Measurements from ENCODE around the gene KIFC1. TPM values are rescaled to one million over a fixed set of nuclear protein-coding genes. Genes with fewer than 3 reads are reported as not detected.
A peak's percentile ranks its signal among the peaks of the same experiment; 100 is the strongest.

Gene KIFC1
- total and polyA plus RNA-seq, 9 of the 15 experiments (the other 6 are each of a cell fraction or from before 2014, with no cell fraction given): 1.3 to 95.2 (median 76.9) TPM

GRCh38 chr6:33405386-33405940 is 13.8 kb downstream of the KIFC1 start (continued):
- 0 out of 2 replicates have a peak, but pooled peaks have one; percentile 21 for TF ChIP-seq TFAP4 (CRISPR knock-in tag; IDR thresholded peaks at IDR 0.05; ENCODE audit: borderline replicate concordance)

- H2AFZ ChIP-seq (ENCODE audit: low read depth, low read length): no peak overlapping the region
- peaks cover 3% of the 10 kb centered on the region for H3K79me2 ChIP-seq (ENCODE audit: control insufficient read depth, insufficient read depth, low read length)
- H3K4me1 ChIP-seq (replicated peaks in 1 of 2; ENCODE audit: control insufficient read depth in 2 of 2, insufficient read depth in 2 of 2, low read length in 2 of 2): peaks cover 9 to 12% of the 10 kb centered on the region in 2 experiments; a peak in 4 of 5 replicates
- FAIRE-seq: no peak
- no peak for ATAC-seq
- no peaks in the 10 kb centered on the region for H3K9me3 ChIP-seq (replicated peaks; ENCODE audit: control insufficient read depth, insufficient read depth, low read depth, low read length)
- H3K27ac ChIP-seq (ENCODE audit: extremely low read depth, low read depth, low read length): no peak overlapping the region
- no TSS peak for BruUV-seq (replicated peaks)
- H3K4me3 ChIP-seq: no peak overlapping the region
- CTCF ChIA-PET (ENCODE audit: low intra/inter-chr PET ratio): interaction anchor here (2.7 kb wide), 1 partner anchor 127 kb away, joined by 64 read pairs; the partner anchor contains the start of gene B3GALT4
- intact Hi-C loops (cut with micrococcal nuclease): no loop called here
- DNase-seq (ENCODE audit: extremely low read depth in 1 of 4, low spot score in 3 of 4): no peak
- in situ Hi-C loops (cut with MboI): loop anchor here (10.0 kb wide), 1 partner anchor 131 kb away; the partner anchor contains the start of genes B3GALT4, RPS18 and VPS52
- H3K27me3 ChIP-seq (ENCODE audit: control insufficient read depth in 2 of 2, insufficient read depth in 2 of 2, low read length in 2 of 2): no peaks in the 10 kb centered on the region
- peaks cover 81% of the 10 kb centered on the region for H3K36me3 ChIP-seq (ENCODE audit: control insufficient read depth, insufficient read depth, low read length)
- H4K20me1 ChIP-seq (replicated peaks; ENCODE audit: control insufficient read depth, insufficient read depth, low read length): peaks cover 2% of the 10 kb centered on the region; the same call in 1 of the 2 replicates
- H3K4me2 ChIP-seq (ENCODE audit: insufficient read depth, low read length): no peak overlapping the region
- peak overlapping the region in 1 of 2 experiments; percentile 39; a peak in 2 of 4 replicates for H3K9ac ChIP-seq (ENCODE audit: insufficient read depth in 1 of 2, low read depth in 2 of 2, low read length in 2 of 2)
- POLR2A ChIA-PET: interaction anchor here (0.5 to 2.0 kb wide), 4 partner anchors 10 to 134 kb away, joined by 3 to 8 read pairs (median 6); partner anchors contain the start of genes RGL2, RPS18 and VPS52
- H3K9me1 ChIP-seq (ENCODE audit: control insufficient read depth, insufficient read depth, low read length): no peaks in the 10 kb centered on the region
- WGBS (ENCODE audit: insufficient coverage, low coverage, missing lambda C conversion rate): 93% methylated on average over 11 of the region's 17 CpGs
- TF ChIP-seq, protein P1, sequence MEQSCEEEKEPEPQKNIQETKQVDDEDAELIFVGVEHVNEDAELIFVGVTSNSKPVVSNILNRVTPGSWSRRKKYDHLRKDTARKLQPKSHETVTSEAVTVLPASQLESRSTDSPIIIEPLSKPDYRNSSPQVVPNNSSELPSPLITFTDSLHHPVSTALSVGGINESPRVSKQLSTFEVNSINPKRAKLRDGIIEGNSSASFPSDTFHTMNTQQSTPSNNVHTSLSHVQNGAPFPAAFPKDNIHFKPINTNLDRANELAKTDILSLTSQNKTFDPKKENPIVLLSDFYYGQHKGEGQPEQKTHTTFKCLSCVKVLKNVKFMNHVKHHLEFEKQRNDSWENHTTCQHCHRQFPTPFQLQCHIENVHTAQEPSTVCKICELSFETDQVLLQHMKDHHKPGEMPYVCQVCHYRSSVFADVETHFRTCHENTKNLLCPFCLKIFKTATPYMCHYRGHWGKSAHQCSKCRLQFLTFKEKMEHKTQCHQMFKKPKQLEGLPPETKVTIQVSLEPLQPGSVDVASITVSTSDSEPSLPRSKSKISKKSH (CRISPR knock-in tag; IDR thresholded peaks at IDR 0.05): no peak
- TF ChIP-seq NFIX (CRISPR knock-in tag; IDR thresholded peaks at IDR 0.05; ENCODE audit: low read depth) (no peak), KLF10 (CRISPR knock-in tag; IDR thresholded peaks at IDR 0.05) (no peak), GTF2F1 (IDR thresholded peaks at IDR 0.05; ENCODE audit: low read depth, low read length) (no peak), PYGO2 (tag; IDR thresholded peaks at IDR 0.05) (no peak), IFI16 (CRISPR knock-in tag; IDR thresholded peaks at IDR 0.05) (no peak), TRIM25 (IDR thresholded peaks at IDR 0.05; ENCODE audit: borderline replicate concordance) (no peak), GTF2B (IDR thresholded peaks at IDR 0.05; ENCODE audit: extremely low read depth, insufficient read length) (no peak), CREBBP (IDR thresholded peaks at IDR 0.05; ENCODE audit: low read depth, low read length) (no peak), TFAP4 (CRISPR knock-in tag; IDR thresholded peaks at IDR 0.05; ENCODE audit: borderline replicate concordance) (no peak), DDX20 (tag; IDR thresholded peaks at IDR 0.05; ENCODE audit: low read depth) (no peak)
- TF ChIP-seq, protein P2, sequence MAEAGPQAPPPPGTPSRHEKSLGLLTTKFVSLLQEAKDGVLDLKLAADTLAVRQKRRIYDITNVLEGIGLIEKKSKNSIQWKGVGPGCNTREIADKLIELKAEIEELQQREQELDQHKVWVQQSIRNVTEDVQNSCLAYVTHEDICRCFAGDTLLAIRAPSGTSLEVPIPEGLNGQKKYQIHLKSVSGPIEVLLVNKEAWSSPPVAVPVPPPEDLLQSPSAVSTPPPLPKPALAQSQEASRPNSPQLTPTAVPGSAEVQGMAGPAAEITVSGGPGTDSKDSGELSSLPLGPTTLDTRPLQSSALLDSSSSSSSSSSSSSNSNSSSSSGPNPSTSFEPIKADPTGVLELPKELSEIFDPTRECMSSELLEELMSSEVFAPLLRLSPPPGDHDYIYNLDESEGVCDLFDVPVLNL (CRISPR knock-in tag; IDR thresholded peaks at IDR 0.05; ENCODE audit: low read depth): no peak
Measured at GRCh38 chr6:33406126-33406525, 14.5 kb downstream of the KIFC1 start.
